Nephron progenitor cell (in vitro differentiated cells): ENCODE measurements around the gene CNN3.

ENCODE experiments used
- DNase-seq: peaks from one replicate; pipeline ENCODE4 v3.0.0; 2021
- H3K27ac Mint-ChIP-seq: 2 replicates; pipeline ENCODE4 v1.8.0; 2021; ENCODE audit warnings: mild to moderate bottlenecking, moderate library complexity, mixed read lengths
- H3K27me3 Mint-ChIP-seq: 2 replicates; pipeline ENCODE4 v1.8.0; 2021; ENCODE audit warnings: mild to moderate bottlenecking, low read depth, mixed read lengths; ENCODE audit not compliant: poor library complexity
- H3K36me3 Mint-ChIP-seq: 2 replicates; pipeline ENCODE4 v1.8.0; 2021; ENCODE audit warnings: low read depth, mixed read lengths
- H3K4me1 Mint-ChIP-seq: 2 replicates; pipeline ENCODE4 v1.8.0; 2021; ENCODE audit warnings: mixed read lengths
- H3K4me3 Mint-ChIP-seq: 2 replicates; pipeline ENCODE4 v1.8.0; 2021; ENCODE audit warnings: mild to moderate bottlenecking, moderate library complexity, mixed read lengths
- H3K9me3 Mint-ChIP-seq: 2 replicates; pipeline ENCODE4 v1.8.0; 2021; ENCODE audit warnings: mild to moderate bottlenecking, moderate library complexity, mixed read lengths
- CTCF ChIP-seq: fragments of 200-600 bp; sonication (generic); IDR thresholded peaks from 2 replicates; pipeline ENCODE4 v1.5.0; 2021; ENCODE audit warnings: antibody characterized with exemption

CNN3 gene

GRCh38 chr1:94958081-94958480 lies 31.2 kb upstream of the CNN3 start:
- H3K27me3 Mint-ChIP-seq = peaks cover 6% of the 10 kb centered on the region
- peaks cover 61% of the 10 kb centered on the region for H3K4me1 Mint-ChIP-seq
- no peak overlapping the region for H3K27ac Mint-ChIP-seq
- H3K4me3 Mint-ChIP-seq = no peak overlapping the region
- no peak for DNase-seq
- TF ChIP-seq CTCF = no peak
- peaks cover 5% of the 10 kb centered on the region for H3K36me3 Mint-ChIP-seq
- H3K9me3 Mint-ChIP-seq = no peaks in the 10 kb centered on the region

- TF ChIP-seq CTCF = no peak
- H3K9me3 Mint-ChIP-seq = peaks cover 4% of the 10 kb centered on the region
- no peak overlapping the region for H3K4me3 Mint-ChIP-seq
- H3K27me3 Mint-ChIP-seq = peaks cover 6% of the 10 kb centered on the region
- DNase-seq = no peak
- H3K27ac Mint-ChIP-seq = no peak overlapping the region
- H3K4me1 Mint-ChIP-seq = peaks cover 41% of the 10 kb centered on the region
- H3K36me3 Mint-ChIP-seq = peaks cover 6% of the 10 kb centered on the region
These were observed 29.1 kb upstream of the CNN3 start for GRCh38 chr1:94955767-94956632.

GRCh38 chr1:94954263-94955220 lies 27.6 kb upstream of the CNN3 start:
- peak; percentile 26 for DNase-seq
- Mint-ChIP-seq H3K27me3 (peaks cover 6% of the 10 kb centered on the region), H3K9me3 (peaks cover 7% of the 10 kb centered on the region), H3K27ac (peak overlapping the region; percentile 58), H3K4me3 (peak overlapping the region; percentile 0), H3K4me1 (peaks cover 31% of the 10 kb centered on the region), H3K36me3 (peaks cover 9% of the 10 kb centered on the region)
- no peak for TF ChIP-seq CTCF

- H3K36me3 Mint-ChIP-seq = peaks cover 11% of the 10 kb centered on the region
- TF ChIP-seq CTCF = no peak
- H3K9me3 Mint-ChIP-seq = peaks cover 7% of the 10 kb centered on the region
- H3K27ac Mint-ChIP-seq = no peak overlapping the region
- no peak for DNase-seq
- peaks cover 31% of the 10 kb centered on the region for H3K4me1 Mint-ChIP-seq
- no peak overlapping the region for H3K4me3 Mint-ChIP-seq
- H3K27me3 Mint-ChIP-seq = peaks cover 6% of the 10 kb centered on the region
These were observed 26.8 kb upstream of the CNN3 start for GRCh38 chr1:94953746-94954145.

- H3K27ac Mint-ChIP-seq = no peak overlapping the region
- no peak overlapping the region for H3K4me3 Mint-ChIP-seq
- DNase-seq = no peak
- H3K36me3 Mint-ChIP-seq = peaks cover 14% of the 10 kb centered on the region
- no peak for TF ChIP-seq CTCF
- H3K4me1 Mint-ChIP-seq = peaks cover 31% of the 10 kb centered on the region
- H3K27me3 Mint-ChIP-seq = peaks cover 6% of the 10 kb centered on the region
- H3K9me3 Mint-ChIP-seq = peaks cover 7% of the 10 kb centered on the region
These were observed 26.2 kb upstream of the CNN3 start for GRCh38 chr1:94953107-94953506.
